Measurements from ENCODE around the gene DTYMK. TPM values are rescaled to one million over a fixed set of nuclear protein-coding genes. Genes with fewer than 3 reads are reported as not detected.
"Not testable (repeated sequence)": the region's sequence is repeated elsewhere in the genome, so short reads cannot be mapped to it uniquely, and the experiment has no call there.

The DTYMK gene
- total RNA-seq, 1 experiment from 2014 or later, result 156 TPM

DNA sequence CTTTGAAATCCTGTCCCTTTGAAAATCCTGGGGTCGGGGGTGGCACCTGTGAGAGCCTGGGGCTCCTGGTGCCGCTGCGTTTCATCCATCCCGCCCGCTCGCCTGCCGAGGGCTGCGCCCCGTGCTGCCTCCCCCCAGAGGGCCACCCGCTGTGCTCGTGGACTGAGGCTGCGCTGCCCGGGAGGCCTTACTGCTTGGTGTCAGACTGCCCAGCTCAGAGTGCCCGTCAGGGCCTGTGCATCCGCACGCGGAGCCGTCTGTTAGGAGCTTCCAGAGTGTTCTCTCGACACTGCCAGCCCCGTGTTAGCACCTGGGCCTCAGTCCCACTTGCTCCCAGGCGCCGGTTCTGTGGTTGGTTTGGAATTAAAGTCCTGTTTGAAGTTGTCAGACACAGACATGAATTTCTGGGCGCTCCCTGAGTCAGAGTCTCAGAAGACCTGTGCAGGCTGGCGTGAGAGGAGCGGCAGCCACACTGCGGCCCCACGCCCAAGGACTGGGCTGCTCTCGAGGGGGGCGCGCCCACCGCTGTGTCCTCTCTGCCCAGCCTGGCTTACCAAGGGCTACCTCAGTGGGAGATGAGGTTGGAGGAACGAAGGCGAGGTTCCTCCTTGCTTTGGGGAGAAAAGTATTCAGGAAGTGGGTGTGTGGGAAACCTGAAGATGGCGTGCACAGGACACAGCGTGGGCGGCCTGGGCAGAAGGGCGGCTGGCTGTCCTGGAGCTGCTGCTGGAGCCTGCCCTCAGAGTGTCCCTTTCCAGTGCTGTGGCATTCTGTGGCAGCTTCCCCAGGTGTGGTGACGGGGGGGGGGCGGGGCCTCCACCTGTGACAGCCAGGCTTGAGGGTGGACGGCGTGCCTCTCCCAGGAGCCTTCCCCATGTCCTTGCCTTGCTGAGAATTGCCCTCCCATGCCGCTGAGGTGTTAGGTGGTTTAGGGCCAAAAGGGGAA is 14.1 kb downstream of the DTYMK start:
- no peak for DNase-seq (ENCODE audit: low spot score)

GRCh38 chr2:241671457-241672240 is 15.0 kb downstream of the DTYMK start:
- DNase-seq (ENCODE audit: low spot score), result no peak

- no peak for DNase-seq (ENCODE audit: low spot score)
Measured at GRCh38 chr2:241670333-241671110, 16.1 kb downstream of the DTYMK start.

GRCh38 chr2:241668839-241669238 is 17.8 kb downstream of the DTYMK start:
- DNase-seq (ENCODE audit: low spot score), result no peak

DNA sequence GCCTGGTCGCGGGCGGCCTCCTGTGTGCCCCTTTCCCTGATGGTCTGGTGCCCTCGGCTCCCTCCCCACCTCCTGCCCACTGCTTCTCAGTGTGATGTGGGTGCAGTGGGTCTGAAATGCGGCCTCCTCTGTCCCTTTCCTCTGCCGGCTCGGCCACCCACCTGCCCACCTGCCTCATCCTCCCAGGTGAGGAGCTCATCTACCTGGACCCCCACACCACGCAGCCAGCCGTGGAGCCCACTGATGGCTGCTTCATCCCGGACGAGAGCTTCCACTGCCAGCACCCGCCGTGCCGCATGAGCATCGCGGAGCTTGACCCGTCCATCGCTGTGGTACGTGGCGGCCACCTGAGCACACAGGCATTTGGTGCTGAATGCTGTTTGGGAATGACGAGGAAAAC is 18.3 kb downstream of the DTYMK start:
- DNase-seq (ENCODE audit: low spot score), result no peak

- no peak for DNase-seq (ENCODE audit: low spot score)
Measured at GRCh38 chr2:241666627-241667400, 19.8 kb downstream of the DTYMK start.

DNA sequence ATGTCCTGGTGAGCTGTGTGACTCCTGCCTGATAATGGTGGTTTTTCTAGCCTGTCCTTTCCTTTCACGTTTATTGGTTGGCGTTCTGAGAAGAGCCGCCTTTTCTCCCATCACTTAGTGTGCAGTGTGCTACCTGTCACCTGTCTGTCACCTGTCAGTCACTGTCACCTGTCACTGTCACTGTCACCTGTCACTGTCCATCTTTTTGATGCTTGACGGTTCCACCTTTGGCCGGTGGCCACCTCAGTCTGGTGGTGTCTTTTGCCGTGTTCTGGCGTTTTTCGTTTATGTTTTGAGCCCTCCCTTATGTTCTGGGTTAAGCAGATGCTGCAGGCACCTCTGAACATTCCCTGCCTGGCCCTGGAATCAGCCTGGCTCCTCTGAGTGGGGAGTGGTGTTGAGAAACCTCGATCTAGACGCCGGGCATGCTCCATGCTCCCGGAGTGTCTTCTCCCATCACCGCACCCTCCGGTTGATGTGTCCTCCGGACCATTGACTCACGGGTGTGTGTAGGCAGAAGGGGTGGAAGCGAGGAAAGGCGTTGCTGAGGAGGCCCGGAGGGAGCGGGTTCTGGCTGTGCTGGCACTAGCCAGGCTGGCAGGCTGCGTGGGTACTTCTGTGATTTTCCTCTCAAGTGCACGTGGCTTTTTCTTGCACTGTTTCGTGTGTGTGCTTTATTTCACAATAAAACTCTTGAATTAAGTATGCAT is 20.7 kb downstream of the DTYMK start:
- DNase-seq (ENCODE audit: low spot score), result no peak

DNA sequence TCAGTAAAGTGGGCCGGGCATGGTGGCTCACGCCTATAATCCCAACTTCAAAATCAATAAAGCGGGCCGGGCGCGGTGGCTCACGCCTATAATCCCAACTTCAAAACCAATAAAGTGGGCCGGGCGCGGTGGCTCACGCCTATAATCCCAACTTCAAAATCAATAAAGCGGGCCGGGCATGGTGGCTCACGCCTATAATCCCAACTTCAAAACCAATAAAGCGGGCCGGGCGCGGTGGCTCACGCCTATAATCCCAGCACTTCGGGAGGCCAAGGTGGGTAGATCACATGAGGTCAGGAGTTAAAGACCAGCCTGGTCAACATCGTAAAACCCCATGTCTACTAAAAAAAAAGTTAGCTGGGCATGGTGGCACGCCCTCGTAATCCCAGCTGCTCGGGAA is 23.9 kb downstream of the DTYMK start:
- not testable (repeated sequence) for DNase-seq (ENCODE audit: low spot score)

GRCh38 chr2:241660593-241661213 is 25.9 kb downstream of the DTYMK start:
- DNase-seq (ENCODE audit: low spot score), result no peak

DNA sequence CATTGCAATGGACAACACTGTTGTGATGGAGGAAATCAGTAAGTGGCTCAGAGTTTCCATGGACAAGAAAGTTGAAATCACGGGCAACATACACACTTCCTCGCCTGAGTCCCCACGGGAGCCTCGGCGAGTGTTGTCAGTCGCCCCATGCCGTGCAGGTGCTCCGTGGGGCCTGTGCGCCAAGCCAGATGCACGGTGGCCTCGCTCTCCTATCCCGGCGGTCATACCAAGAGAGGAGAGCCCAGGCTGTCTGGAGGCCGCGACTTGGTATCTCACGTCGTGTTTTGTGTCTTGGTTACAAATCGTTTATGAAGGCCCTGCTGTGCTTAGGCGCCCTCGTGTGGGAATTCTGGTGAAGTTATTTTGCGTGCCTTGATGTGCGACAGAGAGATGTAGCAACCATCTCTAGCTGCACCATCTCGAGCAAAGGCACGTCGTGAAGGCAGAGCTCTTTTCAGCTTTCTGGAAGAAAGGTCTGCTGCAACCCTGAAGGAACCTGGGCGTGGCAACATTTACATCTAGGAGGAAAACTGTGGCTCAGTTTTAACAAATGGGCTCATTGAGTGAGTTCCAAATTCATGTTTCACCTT is 27.4 kb downstream of the DTYMK start:
- peak; percentile 53 for DNase-seq (ENCODE audit: low spot score)

GRCh38 chr2:241658296-241658695 is 28.3 kb downstream of the DTYMK start:
- no peak for DNase-seq (ENCODE audit: low spot score)

DNA sequence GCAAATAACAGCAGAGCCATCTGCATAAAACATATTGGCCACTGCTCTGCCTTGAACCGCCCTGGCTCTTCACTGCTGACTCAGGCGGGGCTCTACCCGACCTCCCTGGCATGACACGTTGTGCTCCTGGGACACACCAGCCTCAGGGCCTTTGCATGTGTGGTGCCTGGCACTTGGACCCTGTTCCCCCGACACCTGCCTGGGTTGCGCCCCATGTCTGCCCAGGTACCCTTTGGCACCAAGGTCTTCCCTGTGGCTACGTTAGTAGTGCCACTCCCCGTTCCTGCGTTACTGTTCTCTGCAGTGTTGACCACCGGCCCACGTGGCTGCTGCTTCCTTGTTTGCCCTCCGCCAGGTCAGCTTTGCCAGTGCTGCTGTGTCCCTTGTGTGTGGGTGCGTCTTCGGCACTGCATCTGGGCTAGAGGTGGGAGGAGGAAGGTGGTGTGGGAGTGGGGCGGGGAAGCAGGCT is 28.8 kb downstream of the DTYMK start:
- DNase-seq (ENCODE audit: low spot score), result no peak

GRCh38 chr2:241656190-241656741 is 30.3 kb downstream of the DTYMK start:
- DNase-seq (ENCODE audit: low spot score), result no peak

DNA sequence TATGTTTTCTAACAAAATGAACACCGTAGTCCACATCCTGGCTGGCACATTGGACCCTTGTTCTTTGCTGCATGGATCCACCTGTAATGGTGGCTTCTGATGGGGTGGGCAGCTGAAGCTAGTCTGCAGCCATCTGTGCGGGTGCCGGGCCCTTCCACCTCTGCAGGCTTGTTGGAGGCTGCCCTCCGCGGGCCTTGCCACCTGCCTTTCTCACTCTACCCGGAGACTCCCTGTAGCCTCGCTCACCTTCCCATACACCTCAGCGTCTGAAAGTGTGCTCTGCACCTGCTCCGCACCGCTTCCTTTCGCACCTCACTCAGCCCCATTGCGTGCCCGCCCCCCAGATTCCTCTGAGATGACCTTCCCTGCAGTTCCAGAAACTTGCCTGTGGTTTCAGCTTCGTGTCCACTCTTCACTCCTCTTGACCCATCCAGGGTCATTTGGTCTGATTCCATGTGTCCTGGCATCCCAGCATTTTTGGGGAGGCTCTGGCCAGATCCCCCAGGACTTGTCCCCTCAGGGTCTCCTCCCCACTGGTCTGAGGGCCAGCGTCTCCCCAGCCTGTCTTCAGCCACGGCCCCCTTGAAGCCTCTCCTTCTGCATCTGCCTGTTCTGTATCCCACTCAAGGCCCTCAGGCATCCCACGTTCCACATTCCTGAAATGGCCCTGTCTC is 31.0 kb downstream of the DTYMK start:
- DNase-seq (ENCODE audit: low spot score), result no peak

DNA sequence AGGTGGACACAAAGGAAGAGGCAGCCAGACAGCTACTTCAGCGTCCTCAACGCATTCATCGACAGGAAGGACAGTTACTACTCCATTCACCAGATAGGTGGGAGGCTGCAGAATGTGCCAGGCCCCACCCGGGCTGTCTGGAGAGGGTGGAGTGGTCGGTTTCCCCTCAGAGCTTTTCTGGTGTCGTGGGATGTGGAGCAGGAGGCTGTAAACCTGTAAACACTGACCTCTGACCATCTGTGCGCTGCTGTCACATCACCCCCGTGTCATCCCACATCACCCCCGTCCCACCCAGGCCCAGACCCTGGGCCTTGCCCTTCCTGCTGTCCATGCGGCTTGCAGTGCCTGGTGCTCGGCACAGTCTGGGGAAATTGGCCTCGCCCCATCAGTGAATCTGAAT is 32.1 kb downstream of the DTYMK start:
- no peak for DNase-seq (ENCODE audit: low spot score)

DNA sequence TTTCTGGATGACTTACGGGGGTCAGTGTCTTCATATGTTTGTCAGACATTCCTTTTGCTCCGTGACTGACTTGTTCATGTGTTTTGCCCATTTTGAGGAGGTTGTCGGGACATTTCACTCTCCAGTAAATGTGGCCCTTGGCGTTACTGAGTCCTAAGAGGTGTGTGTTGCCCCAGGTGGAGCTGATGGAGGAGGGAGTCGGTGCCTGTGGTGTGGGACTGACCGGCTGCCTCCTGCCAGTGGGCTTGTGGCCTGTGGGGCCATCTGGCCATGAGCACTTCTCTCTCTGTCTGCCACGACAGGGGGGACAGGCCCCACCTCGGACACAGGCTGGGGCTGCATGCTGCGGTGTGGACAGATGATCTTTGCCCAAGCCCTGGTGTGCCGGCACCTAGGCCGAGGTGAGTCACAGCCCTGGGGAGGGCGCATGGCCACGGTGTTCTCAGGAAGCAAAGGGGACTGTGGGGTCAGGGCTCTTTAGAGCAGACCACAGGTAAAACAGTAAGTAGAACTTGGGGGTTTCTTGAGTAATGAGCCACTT is 33.3 kb downstream of the DTYMK start:
- DNase-seq (ENCODE audit: low spot score), result no peak

DNA sequence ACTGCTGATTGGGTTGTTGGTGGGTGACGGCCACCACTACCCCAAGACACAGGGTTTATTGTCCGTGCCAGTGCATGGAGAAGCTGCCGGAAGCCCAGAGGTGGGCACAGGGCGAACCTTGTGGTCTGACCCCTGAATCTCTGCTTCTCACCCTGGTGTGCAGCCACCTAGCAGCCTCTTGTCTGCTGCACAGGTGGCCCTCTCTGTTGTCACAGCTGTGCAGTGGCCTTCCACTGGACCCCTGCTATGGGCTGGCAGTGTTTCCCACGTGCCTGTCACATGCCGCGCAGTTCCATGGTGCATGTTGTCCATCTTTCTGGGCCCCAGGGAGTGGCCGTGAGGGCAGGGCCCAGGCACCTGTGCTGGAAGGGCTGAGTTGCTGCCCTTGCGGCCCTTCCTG is 33.9 kb downstream of the DTYMK start:
- DNase-seq (ENCODE audit: low spot score), result no peak

DNA sequence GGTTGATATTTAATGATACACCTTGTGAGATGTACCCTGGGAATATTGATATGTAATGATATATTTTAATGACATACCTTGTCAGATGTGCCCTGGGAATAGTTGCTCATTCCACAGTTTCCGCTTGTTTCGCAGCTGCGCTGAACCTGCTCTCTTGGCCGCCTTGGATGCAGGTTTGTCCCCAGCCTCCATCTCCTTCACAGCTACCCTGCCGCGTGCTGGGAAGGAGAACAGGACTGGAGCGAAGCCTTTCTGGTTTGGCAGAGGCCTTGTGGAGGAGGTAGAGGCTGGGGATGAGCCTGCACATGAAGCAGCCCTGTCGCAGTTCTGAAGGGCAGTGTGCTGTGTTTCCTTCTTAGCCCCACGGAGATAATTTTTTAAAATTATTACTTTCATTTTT is 34.5 kb downstream of the DTYMK start:
- no peak for DNase-seq (ENCODE audit: low spot score)

Measured in A172 (cell line).